Thoracic aorta (tissue), 2 donors: ENCODE data around the gene ART3. TPM values are rescaled to one million over a fixed set of nuclear protein-coding genes. Genes with fewer than 3 reads are reported as not detected.
A peak's percentile ranks its signal among the peaks of the same experiment; 100 is the strongest.

Experiments
- ATAC-seq: fragments of 150-250 bp; one replicate; pipeline ENCODE4 v1.8.0; 2017; ENCODE audit warnings: low read depth; ENCODE audit not compliant: insufficient number of reproducible peaks, low FRiP score
- DNase-seq: peaks from one replicate; pipeline ENCODE4 v3.0.0-alpha.2; 2020; ENCODE audit warnings: low spot score
- H3K27ac ChIP-seq, 2 donors: fragments of 200-600 bp; sonication (generic); 1 replicate in 1 of 2; 2 replicates in 1 of 2; pipeline ENCODE4 v1.5.1; 2016; ENCODE audit warnings: mild to moderate bottlenecking in 2 of 2, moderate library complexity in 2 of 2
- H3K27me3 ChIP-seq: fragments of 200-600 bp; sonication (generic); replicated peaks from 2 replicates; pipeline ENCODE4 v1.6.0; 2016; ENCODE audit warnings: mild to moderate bottlenecking; ENCODE audit not compliant: insufficient read depth
- H3K36me3 ChIP-seq: fragments of 200-600 bp; sonication (generic); one replicate; pipeline ENCODE4 v1.5.1; 2016
- H3K4me1 ChIP-seq, 2 donors: fragments of 200-600 bp; sonication (generic); 1 replicate in 1 of 2; 2 replicates in 1 of 2; pipeline versions ENCODE4 v1.5.1 to v1.6.0; 2016; ENCODE audit warnings: low read depth in 2 of 2, mild to moderate bottlenecking in 1 of 2; ENCODE audit not compliant: control insufficient read depth in 1 of 2
- H3K4me3 ChIP-seq: fragments of 200-600 bp; sonication (generic); 2 replicates; pipeline ENCODE4 v1.5.1; 2016; ENCODE audit warnings: mild to moderate bottlenecking
- H3K9me3 ChIP-seq: fragments of 200-600 bp; sonication (generic); 2 replicates; pipeline ENCODE4 v1.5.1; 2016
- total RNA-seq, 2 donors: library from RNA; depleted of rRNA; stranded (reverse); fragments of >200 nt; gene quantifications; one replicate each; pipeline versions ENCODE4 v1.1.0 to v1.2.3, GENCODE V29; 2016
- TF ChIP-seq, protein P1 (sequence below): fragments of 200-600 bp; sonication (generic); IDR thresholded peaks from one replicate; pipeline ENCODE4 v1.5.1; 2019; ENCODE audit warnings: antibody characterized with exemption

The ART3 gene
- total RNA-seq, 2 donors from 2014 or later, result not detected

- Histone ChIP-seq H3K27ac (no peak overlapping the region), H3K4me1 (peaks cover 25 to 30% of the 10 kb centered on the region in 2 donors), H3K36me3 (no peaks in the 10 kb centered on the region), H3K27me3 (no peaks in the 10 kb centered on the region), H3K9me3 (no peaks in the 10 kb centered on the region), H3K4me3 (no peak overlapping the region)
- DNase-seq (no peak), ATAC-seq (no peak)
- TF ChIP-seq, protein P1, sequence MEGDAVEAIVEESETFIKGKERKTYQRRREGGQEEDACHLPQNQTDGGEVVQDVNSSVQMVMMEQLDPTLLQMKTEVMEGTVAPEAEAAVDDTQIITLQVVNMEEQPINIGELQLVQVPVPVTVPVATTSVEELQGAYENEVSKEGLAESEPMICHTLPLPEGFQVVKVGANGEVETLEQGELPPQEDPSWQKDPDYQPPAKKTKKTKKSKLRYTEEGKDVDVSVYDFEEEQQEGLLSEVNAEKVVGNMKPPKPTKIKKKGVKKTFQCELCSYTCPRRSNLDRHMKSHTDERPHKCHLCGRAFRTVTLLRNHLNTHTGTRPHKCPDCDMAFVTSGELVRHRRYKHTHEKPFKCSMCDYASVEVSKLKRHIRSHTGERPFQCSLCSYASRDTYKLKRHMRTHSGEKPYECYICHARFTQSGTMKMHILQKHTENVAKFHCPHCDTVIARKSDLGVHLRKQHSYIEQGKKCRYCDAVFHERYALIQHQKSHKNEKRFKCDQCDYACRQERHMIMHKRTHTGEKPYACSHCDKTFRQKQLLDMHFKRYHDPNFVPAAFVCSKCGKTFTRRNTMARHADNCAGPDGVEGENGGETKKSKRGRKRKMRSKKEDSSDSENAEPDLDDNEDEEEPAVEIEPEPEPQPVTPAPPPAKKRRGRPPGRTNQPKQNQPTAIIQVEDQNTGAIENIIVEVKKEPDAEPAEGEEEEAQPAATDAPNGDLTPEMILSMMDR, result no peak
These were observed 70.0 kb downstream of the ART3 start for GRCh38 chr4:76144546-76144945.

- peaks cover 25 to 30% of the 10 kb centered on the region in 2 donors for H3K4me1 ChIP-seq
- TF ChIP-seq, protein P1, result no peak
- no peaks in the 10 kb centered on the region for H3K27me3 ChIP-seq
- no peaks in the 10 kb centered on the region for H3K9me3 ChIP-seq
- peak overlapping the region; percentile 86 for H3K27ac ChIP-seq
- peak; percentile 15 for ATAC-seq
- peak; percentile 31 for DNase-seq
- no peaks in the 10 kb centered on the region for H3K36me3 ChIP-seq
- peak overlapping the region; percentile 81 for H3K4me3 ChIP-seq
These were observed 73.1 kb downstream of the ART3 start for GRCh38 chr4:76147454-76148141.

GRCh38 chr4:76148142-76148865, 73.8 kb downstream of the ART3 start, which contains the start of gene NUP54:
TSS of gene NUP54 (minus strand) at chr4:76148397. CDS start at chr4:76148374, 23 bp downstream.
- no peaks in the 10 kb centered on the region for H3K9me3 ChIP-seq
- peak; percentile 89 for DNase-seq
- H3K27me3 ChIP-seq, result no peaks in the 10 kb centered on the region
- peaks cover 25 to 30% of the 10 kb centered on the region in 2 donors for H3K4me1 ChIP-seq
- H3K36me3 ChIP-seq, result no peaks in the 10 kb centered on the region
- H3K4me3 ChIP-seq, result peak within 1 kb of the TSS; percentile 81
- TF ChIP-seq, protein P1, result no peak
- H3K27ac ChIP-seq, result peak within 1 kb of the TSS; percentile 86
- peak; percentile 99 for ATAC-seq

DNA sequence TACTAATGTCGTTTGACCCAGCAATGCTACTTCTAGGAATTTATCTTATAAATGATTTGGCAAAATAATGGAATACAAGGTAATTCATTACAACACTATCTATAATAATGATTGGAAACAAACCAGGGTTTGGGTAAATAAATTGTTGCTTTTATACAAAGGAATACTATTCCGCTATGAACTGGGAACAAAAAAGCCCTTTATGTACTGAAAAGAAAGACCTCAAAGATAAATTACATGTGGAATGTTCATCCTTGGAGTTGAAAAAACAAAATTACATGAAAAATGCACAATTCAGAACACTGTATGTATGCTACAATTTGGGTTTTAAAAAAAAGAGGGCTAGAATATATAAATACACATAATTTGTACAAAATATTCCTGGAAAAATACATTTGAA, 78.8 kb downstream of the ART3 start:
- Histone ChIP-seq H3K36me3 (no peaks in the 10 kb centered on the region), H3K27ac (no peak overlapping the region), H3K9me3 (no peaks in the 10 kb centered on the region), H3K4me3 (no peak overlapping the region), H3K27me3 (no peaks in the 10 kb centered on the region), H3K4me1 (peaks cover 6 to 7% of the 10 kb centered on the region in 2 donors)
- DNase-seq (no peak), ATAC-seq (no peak)
- TF ChIP-seq, protein P1, result no peak

DNA sequence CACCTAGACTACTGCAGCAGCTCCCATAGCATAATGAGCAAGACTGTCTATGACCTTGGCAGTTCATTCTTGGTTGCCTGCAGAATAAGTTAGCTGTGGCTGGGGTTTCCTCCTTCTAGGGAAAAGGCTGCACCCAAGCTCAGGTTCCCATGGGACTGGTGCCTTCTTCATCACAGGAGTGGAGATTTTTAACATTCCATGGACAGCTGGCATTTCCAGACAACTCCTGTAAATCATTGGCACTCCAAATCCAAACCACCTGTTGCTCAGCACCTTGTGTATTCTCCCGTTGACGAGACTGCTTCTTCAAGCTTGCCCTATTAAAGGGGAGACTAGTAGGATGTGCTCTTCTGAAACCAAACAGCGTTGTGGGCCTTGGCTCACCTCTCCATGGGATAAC, 81.5 kb downstream of the ART3 start:
- Histone ChIP-seq H3K4me1 (no peaks in the 10 kb centered on the region), H3K27me3 (no peaks in the 10 kb centered on the region), H3K4me3 (no peak overlapping the region), H3K36me3 (peaks cover 8% of the 10 kb centered on the region), H3K9me3 (no peaks in the 10 kb centered on the region), H3K27ac (no peak overlapping the region)
- TF ChIP-seq, protein P1, result no peak
- DNase-seq (no peak), ATAC-seq (no peak)
